A549 (cell line): Measurements from ENCODE around the gene FOXRED1. TPM values are rescaled to one million over a fixed set of nuclear protein-coding genes. Genes with fewer than 3 reads are reported as not detected.

Experiments
- ATAC-seq, 2 experiments: fragments of 200-7000 bp in 1 of 2; fragments of >200 bp in 1 of 2; cut with Nextera tagmentation in 1 of 2; cut with Tn5 transposase in 1 of 2; 3 replicates each; pipeline versions ENCODE4 v1.8.0 to v1.9.1; 2018 to 2020; ENCODE audit warnings: mild to moderate bottlenecking in 1 of 2, moderate library complexity in 1 of 2
- CTCF ChIA-PET: fragments of 300-600 bp; sonication (Branson Sonifier 250); formaldehyde crosslinking; extraction: SDS; loops from one replicate; lab custom pipeline; 2021; ENCODE audit warnings: antibody characterized with exemption, inconsistent platforms; lab: Yijun Ruan, JAX
- POLR2A ChIA-PET: fragments of 350-600 bp; formaldehyde crosslinking; extraction: SDS; loops from one replicate; lab custom pipeline; 2021; ENCODE audit warnings: antibody characterized with exemption, inconsistent platforms; lab: Yijun Ruan, JAX
- DNase-seq, 2 experiments: peaks; one replicate each; pipeline versions ENCODE4 v3.0.0 to v3.0.0-alpha.2; 2011 to 2016; ENCODE audit warnings: low read depth in 1 of 2, low spot score in 1 of 2
- FAIRE-seq: peaks from 2 replicates; lab custom pipeline; 2011; peaks lifted over from hg19 to GRCh38; lab: Jason Lieb, UNC
- H3K27ac ChIP-seq, 2 experiments: fragments of >200 bp; sonication (Bioruptor Twin); formaldehyde crosslinking; 3 replicates each; pipeline ENCODE4 v1.5.1; 2016 to 2017
- H3K4me1 ChIP-seq: fragments of >200 bp; sonication (Bioruptor Twin); formaldehyde crosslinking; 3 replicates; pipeline ENCODE4 v1.6.1; 2016
- H3K4me2 ChIP-seq: fragments of >200 bp; sonication (Bioruptor Twin); formaldehyde crosslinking; 3 replicates; pipeline ENCODE4 v1.6.1; 2016
- H3K4me3 ChIP-seq: fragments of >200 bp; sonication (Bioruptor Twin); formaldehyde crosslinking; 3 replicates; pipeline ENCODE4 v1.5.1; 2016
- H3K9me3 ChIP-seq: fragments of >200 bp; sonication (Bioruptor Twin); formaldehyde crosslinking; 3 replicates; pipeline ENCODE4 v1.6.1; 2016
- CBX8 ChIP-seq: fragments of 200-600 bp; sonication (generic); IDR thresholded peaks from 2 replicates; pipeline ENCODE4 v1.6.1; 2016
- CHD4 ChIP-seq: fragments of 200-600 bp; sonication (generic); IDR thresholded peaks from 2 replicates; pipeline ENCODE4 v1.6.1; 2016; ENCODE audit warnings: antibody characterized with exemption, mild to moderate bottlenecking, borderline replicate concordance
- ELK1 ChIP-seq: fragments of 150-350 bp; IDR thresholded peaks from 2 replicates; pipeline ENCODE4 v1.6.1; 2014; ENCODE audit warnings: low read depth, mild to moderate bottlenecking, low read length
- FOSB ChIP-seq: fragments of 250-450 bp; sonication (Bioruptor Pico); IDR thresholded peaks from 2 replicates; pipeline ENCODE4 v1.5.0; 2020; ENCODE audit warnings: mild to moderate bottlenecking, moderate library complexity
- HEYL ChIP-seq: fragments of 250-450 bp; sonication (Bioruptor Pico); IDR thresholded peaks from 2 replicates; pipeline ENCODE4 v1.8.0; 2021; ENCODE audit warnings: mild to moderate bottlenecking, moderate library complexity
- HOXB5 ChIP-seq: fragments of 250-450 bp; sonication (Bioruptor Pico); IDR thresholded peaks from 2 replicates; pipeline ENCODE4 v1.5.0; 2020; ENCODE audit warnings: mild to moderate bottlenecking, moderate library complexity
- KDM1A ChIP-seq: fragments of 200-600 bp; sonication (generic); IDR thresholded peaks from 2 replicates; pipeline ENCODE4 v1.6.1; 2016; ENCODE audit warnings: low read depth, mild to moderate bottlenecking
- KDM5A ChIP-seq: fragments of 200-600 bp; sonication (generic); IDR thresholded peaks from 2 replicates; pipeline ENCODE4 v1.6.1; 2016; ENCODE audit warnings: antibody characterized with exemption, mild to moderate bottlenecking
- MAX ChIP-seq: IDR thresholded peaks from 2 replicates; pipeline ENCODE4 v1.6.1; 2012
- MYC ChIP-seq: IDR thresholded peaks from 2 replicates; pipeline ENCODE4 v1.6.1; 2012; ENCODE audit warnings: mild to moderate bottlenecking, inconsistent platforms, low read length, improper control_type of control experiment, borderline replicate concordance
- NPAS2 ChIP-seq: fragments of 250-450 bp; sonication (Bioruptor Pico); IDR thresholded peaks from 2 replicates; pipeline ENCODE4 v1.8.0; 2022; ENCODE audit warnings: mild to moderate bottlenecking, moderate library complexity, borderline replicate concordance
- NR3C1 ChIP-seq: fragments of >200 bp; sonication (Bioruptor Twin); formaldehyde crosslinking; IDR thresholded peaks from 3 replicates; pipeline ENCODE4 v1.6.1; 2017
- PBX3 ChIP-seq: IDR thresholded peaks from 2 replicates; pipeline ENCODE4 v1.6.1; 2012
- RCOR1 ChIP-seq: fragments of 150-350 bp; IDR thresholded peaks from 2 replicates; pipeline ENCODE4 v1.6.1; 2014; ENCODE audit warnings: antibody characterized with exemption, low read length, low read depth
- REST ChIP-seq: fragments of 200-600 bp; sonication (generic); IDR thresholded peaks from 2 replicates; pipeline ENCODE4 v1.6.1; 2016; ENCODE audit warnings: antibody characterized with exemption, mild to moderate bottlenecking, moderate library complexity
- RNF2 ChIP-seq: fragments of 200-600 bp; sonication (generic); IDR thresholded peaks from 2 replicates; pipeline ENCODE4 v1.6.1; 2016; ENCODE audit warnings: low read depth, mild to moderate bottlenecking, antibody characterized with exemption, moderate library complexity, borderline replicate concordance
- SMC3 ChIP-seq: fragments of >200 bp; sonication (Bioruptor Twin); formaldehyde crosslinking; IDR thresholded peaks from 3 replicates; pipeline ENCODE4 v1.6.1; 2018; ENCODE audit warnings: inconsistent platforms
- TP53 ChIP-seq: fragments of 250-450 bp; sonication (Bioruptor Pico); IDR thresholded peaks from 2 replicates; pipeline ENCODE4 v1.5.0; 2021; ENCODE audit warnings: mild to moderate bottlenecking, moderate library complexity
- ZSCAN20 ChIP-seq: fragments of 250-450 bp; sonication (Bioruptor Pico); IDR thresholded peaks from 2 replicates; pipeline ENCODE4 v1.8.0; 2022; ENCODE audit warnings: mild to moderate bottlenecking, moderate library complexity
- WGBS: methylation state at CpG from one replicate; pipeline ENCODE4 v1.1.6; 2017; ENCODE audit errors: missing lambda C conversion rate; 5-methylcytosine and 5-hydroxymethylcytosine counted together
- polyA plus RNA-seq, 4 experiments: library from polyadenylated mRNA; depleted of rRNA in 3 of 4; stranded (reverse); fragments of >200 nt; fragmentation: RNase III in 1 of 4; extraction: RNeasy Plus Mini Kit Qiagen cat#74134 plus additional on column Dnase treatment in 1 of 4; gene quantifications; 2 replicates in 3 of 4; 3 replicates in 1 of 4; pipeline ENCODE4 v1.2.3, GENCODE V29; 2011 to 2017

FOXRED1 gene
- polyA plus RNA-seq, 2 of the 4 experiments (the other 2 are of a cell fraction): 22.7 to 28.9 TPM

GRCh38 chr11:126229858-126230540 is 39.0 kb upstream of the FOXRED1 start:
- WGBS: 87% methylated on average over 3 of the region's 3 CpGs
- no peak for FAIRE-seq
- no peaks in the 10 kb centered on the region for H3K9me3 ChIP-seq
- no peak for ATAC-seq
- CTCF ChIA-PET: no interaction called here
- DNase-seq: no peak
- TF ChIP-seq REST (no peak), CBX8 (no peak), TP53 (CRISPR knock-in tag) (no peak)
- TF ChIP-seq, all 56 proteins: peak for 0
- Histone ChIP-seq H3K4me3 (no peak overlapping the region), H3K4me1 (peaks cover 6% of the 10 kb centered on the region; the same call in 2 of the 3 replicates), H3K4me2 (no peak overlapping the region), H3K27ac (no peak overlapping the region)
- POLR2A ChIA-PET: interaction anchor here (1.4 kb wide), 1 partner anchor 19 kb away, joined by 3 read pairs; the partner anchor contains the start of genes FAM118B and RPUSD4

GRCh38 chr11:126231725-126232459 is 37.1 kb upstream of the FOXRED1 start:
- no peak for ATAC-seq
- DNase-seq: no peak
- H3K4me3 ChIP-seq: no peak overlapping the region
- TF ChIP-seq ELK1: no peak
- no peak for TF ChIP-seq HEYL
- POLR2A ChIA-PET: interaction anchor here (0.5 kb wide), 1 partner anchor 13 kb away, joined by 3 read pairs; no protein-coding TSS in a partner anchor
- 84% methylated on average over 6 of the region's 6 CpGs for WGBS
- FAIRE-seq: no peak
- CTCF ChIA-PET: no interaction called here
- H3K4me2 ChIP-seq: no peak overlapping the region; the same call in 2 of the 3 replicates
- H3K27ac ChIP-seq: no peak overlapping the region
- peaks cover 6% of the 10 kb centered on the region; the same call in 2 of the 3 replicates for H3K4me1 ChIP-seq
- H3K9me3 ChIP-seq: no peaks in the 10 kb centered on the region

GRCh38 chr11:126232683-126233082 is 36.3 kb upstream of the FOXRED1 start:
- FAIRE-seq (no peak), DNase-seq (no peak), ATAC-seq (no peak)
- no peak for TF ChIP-seq ELK1
- TF ChIP-seq ZSCAN20 (CRISPR knock-in tag): no peak
- TF ChIP-seq RNF2: no peak
- TF ChIP-seq SMC3: no peak
- no peak for TF ChIP-seq TP53 (CRISPR knock-in tag)
- TF ChIP-seq NPAS2 (CRISPR knock-in tag): no peak
- TF ChIP-seq HOXB5: no peak
- TF ChIP-seq PBX3: no peak
- no peak for TF ChIP-seq KDM1A
- TF ChIP-seq KDM5A: no peak
- TF ChIP-seq CHD4: no peak
- TF ChIP-seq NR3C1: no peak
- no peak for TF ChIP-seq MAX
- TF ChIP-seq RCOR1: no peak
- TF ChIP-seq REST: no peak
- TF ChIP-seq MYC: no peak
- no peak for TF ChIP-seq FOSB (CRISPR knock-in tag)
- no peaks in the 10 kb centered on the region for H3K9me3 ChIP-seq
- no peak overlapping the region for H3K4me2 ChIP-seq
- ChIA-PET CTCF (no interaction called here), POLR2A (no interaction called here)
- no peak overlapping the region for H3K4me3 ChIP-seq
- H3K27ac ChIP-seq: no peak overlapping the region
- H3K4me1 ChIP-seq: peaks cover 6% of the 10 kb centered on the region; the same call in 2 of the 3 replicates
- 91% methylated on average over 3 of the region's 3 CpGs for WGBS
